HG03520 (cell line): ENCODE data around the gene NLRP12.
"Not testable (repeated sequence)": the region's sequence is repeated elsewhere in the genome, so short reads cannot be mapped to it uniquely, and the experiment has no call there.

Source experiments
- ATAC-seq: cut with Tn5 transposase; IDR thresholded peaks from one replicate; pipeline ENCODE4 v1.9.1; 2021; ENCODE audit warnings: mild to moderate bottlenecking, moderate library complexity; ENCODE audit not compliant: unreplicated experiment

Gene NLRP12, protein sequence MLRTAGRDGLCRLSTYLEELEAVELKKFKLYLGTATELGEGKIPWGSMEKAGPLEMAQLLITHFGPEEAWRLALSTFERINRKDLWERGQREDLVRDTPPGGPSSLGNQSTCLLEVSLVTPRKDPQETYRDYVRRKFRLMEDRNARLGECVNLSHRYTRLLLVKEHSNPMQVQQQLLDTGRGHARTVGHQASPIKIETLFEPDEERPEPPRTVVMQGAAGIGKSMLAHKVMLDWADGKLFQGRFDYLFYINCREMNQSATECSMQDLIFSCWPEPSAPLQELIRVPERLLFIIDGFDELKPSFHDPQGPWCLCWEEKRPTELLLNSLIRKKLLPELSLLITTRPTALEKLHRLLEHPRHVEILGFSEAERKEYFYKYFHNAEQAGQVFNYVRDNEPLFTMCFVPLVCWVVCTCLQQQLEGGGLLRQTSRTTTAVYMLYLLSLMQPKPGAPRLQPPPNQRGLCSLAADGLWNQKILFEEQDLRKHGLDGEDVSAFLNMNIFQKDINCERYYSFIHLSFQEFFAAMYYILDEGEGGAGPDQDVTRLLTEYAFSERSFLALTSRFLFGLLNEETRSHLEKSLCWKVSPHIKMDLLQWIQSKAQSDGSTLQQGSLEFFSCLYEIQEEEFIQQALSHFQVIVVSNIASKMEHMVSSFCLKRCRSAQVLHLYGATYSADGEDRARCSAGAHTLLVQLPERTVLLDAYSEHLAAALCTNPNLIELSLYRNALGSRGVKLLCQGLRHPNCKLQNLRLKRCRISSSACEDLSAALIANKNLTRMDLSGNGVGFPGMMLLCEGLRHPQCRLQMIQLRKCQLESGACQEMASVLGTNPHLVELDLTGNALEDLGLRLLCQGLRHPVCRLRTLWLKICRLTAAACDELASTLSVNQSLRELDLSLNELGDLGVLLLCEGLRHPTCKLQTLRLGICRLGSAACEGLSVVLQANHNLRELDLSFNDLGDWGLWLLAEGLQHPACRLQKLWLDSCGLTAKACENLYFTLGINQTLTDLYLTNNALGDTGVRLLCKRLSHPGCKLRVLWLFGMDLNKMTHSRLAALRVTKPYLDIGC

DNA sequence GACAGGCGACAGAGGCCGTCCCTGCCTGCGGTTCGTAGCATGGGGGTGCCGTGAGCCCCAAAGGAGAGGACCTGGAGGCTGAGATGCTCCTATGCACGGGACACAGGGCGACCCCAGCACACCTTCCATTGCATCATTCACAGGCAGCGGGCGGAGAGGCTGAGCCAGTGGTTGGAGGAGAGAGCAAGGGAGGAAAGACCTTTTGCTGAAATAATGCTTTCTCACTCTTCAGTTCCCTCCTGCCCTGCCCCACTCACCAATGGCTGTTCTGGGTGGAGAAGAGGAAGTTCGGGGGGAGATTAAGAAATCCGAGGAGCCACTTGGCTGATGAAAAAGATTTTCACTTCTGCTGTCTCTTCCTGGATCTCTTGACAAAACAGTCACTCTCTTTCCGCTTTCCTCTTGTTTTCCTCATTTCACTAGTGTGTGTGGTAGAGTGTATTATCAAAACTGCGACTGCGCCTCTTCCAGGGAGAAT is at the start of gene NLRP12:
NLRP12 (minus strand) TSS at position 181 of the 478 bp plus-strand sequence; CDS start at position 41, 140 bp downstream.
- no peak for ATAC-seq

DNA sequence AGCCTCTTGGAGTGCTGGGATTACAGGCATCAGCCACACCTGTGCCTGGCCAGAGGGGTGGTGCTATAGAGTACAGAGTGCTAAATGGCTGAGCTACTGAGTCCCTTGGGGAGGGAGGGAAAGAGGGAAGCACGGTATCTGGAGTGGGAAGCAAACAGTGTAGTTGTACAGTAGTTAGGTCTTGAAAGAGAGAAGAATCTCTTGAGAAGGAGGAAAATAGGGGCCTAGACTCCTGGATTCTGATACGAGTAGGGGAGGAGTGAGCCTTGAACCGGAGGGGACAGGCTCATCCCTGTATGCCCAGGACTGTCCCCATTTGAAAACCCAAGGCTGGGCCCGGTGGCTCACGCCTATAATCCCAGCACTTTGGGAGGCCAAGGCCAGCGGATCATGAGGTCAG is 48.6 kb upstream of the NLRP12 start:
- no peak for ATAC-seq

GRCh38 chr19:53871454-53871853 is 47.3 kb upstream of the NLRP12 start:
- ATAC-seq: no peak

GRCh38 chr19:53870485-53870844 is 46.4 kb upstream of the NLRP12 start:
- ATAC-seq: no peak

DNA sequence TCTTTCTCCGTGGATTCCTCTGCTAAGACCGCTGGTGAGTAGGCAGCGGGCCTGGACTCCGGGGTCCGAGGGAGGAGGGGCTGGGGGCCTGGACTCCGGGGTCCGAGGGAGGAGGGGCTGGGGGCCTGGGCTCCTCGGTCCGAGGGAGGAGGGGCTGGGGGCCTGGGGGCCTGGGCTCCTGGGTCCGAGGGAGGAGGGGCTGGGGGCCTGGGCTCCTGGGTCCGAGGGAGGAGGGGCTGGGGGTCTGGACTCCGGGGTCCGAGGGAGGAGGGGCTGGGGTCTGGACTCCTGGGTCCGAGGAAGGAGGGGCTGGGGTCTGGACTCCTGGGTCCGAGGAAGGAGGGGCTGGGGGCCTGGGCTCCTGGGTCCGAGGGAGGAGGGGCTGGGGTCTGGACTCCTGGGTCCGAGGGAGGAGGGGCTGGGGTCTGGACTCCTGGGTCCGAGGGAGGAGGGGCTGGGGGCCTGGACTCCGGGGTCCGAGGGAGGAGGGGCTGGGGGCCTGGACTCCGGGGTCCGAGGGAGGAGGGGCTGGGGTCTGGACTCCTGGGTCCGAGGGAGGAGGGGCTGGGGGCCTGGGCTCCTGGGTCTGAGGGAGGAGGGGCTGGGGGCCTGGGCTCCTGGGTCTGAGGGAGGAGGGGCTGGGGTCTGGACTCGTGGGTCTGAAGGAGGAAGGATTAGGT is 45.8 kb upstream of the NLRP12 start:
- not testable (repeated sequence) for ATAC-seq

- peak; percentile 29 for ATAC-seq
These were observed 45.0 kb upstream of the NLRP12 start for GRCh38 chr19:53868892-53869804.

DNA sequence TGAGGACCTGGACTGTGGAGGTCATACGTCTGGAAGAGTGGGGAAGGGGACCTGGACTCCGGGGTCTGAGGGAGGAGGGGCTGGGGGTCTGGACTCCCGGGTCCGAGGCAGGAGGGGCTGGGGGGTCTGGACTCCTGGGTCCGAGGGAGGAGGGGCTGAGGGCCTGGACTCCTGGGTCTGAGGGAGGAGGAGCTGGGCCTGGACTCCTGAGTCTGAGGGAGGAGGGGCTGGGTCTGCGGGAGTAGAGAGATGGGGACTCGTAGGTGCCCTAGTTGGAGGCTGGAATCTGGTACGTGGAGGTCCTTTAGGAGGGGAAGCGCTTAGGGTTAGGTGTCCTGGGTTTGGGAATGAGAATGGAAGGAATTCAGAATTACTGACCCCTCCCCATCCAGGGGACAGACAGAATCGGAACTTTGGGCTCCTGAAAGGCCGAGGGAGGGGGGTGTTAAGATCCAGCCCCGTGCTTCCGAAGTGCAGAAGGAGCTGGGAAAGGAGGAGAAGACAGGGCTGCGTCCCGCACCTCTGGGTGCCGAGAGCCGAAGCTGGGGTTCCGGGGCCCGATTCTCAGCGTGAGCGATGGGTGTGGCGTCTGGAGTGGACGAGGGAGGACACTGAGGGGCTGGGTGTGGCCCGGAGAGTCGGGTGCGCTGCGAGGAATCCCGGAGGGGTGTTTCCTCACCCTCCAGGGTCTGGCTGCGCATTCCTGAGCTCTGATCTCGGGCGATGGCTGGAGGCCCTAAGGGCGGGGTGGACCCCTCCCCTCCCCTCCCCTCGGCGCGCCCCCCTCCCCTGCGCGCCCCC is 44.2 kb upstream of the NLRP12 start:
- ATAC-seq: no peak

DNA sequence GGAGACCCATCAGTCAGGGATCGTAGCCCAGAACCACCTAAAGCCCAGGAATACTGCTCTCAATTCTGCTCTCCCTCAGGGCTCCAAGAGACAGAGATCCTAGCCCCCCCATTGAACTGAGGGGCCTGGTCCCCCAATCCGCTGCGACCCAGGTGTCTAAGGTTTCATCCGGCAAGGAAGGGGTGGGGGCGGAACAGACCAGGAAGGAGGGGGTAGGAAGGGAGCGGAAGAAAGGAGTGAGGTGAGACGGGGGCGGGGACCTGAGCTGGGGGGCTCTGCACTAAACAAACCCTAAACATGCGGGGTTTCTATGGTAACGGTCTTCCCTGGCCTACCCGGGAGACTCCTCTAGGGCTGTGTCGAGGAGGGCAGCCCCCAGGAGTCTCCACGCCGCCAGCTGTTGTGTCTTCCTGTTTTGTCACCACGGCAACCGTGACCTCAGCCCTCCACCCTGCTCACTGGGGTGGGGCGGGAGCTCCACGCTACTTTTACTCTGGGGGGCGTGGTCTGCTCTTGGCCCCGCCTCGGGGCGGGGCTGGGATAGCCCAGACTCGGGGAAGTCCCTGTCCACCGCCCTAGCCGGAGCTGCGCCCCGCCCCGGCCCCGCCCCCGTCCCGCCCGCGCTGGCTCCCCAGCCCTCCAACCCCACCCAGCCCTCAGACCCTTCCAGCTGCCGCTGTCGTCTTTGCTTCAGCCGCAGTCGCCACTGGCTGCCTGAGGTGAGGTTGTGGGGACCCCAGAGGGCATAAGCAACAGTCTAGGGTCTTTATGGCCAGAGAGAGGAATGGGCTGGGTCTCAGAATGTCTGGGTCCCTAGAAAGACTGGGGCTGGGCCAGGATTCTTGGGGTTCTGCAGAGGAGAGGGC is 43.3 kb upstream of the NLRP12 start, which contains the start of gene MYADM:
MYADM (plus strand) TSS at position 659 of the 866 bp plus-strand sequence. CDS start 5,647 bp downstream, outside the sequence.
- peak; percentile 64 for ATAC-seq

GRCh38 chr19:53866865-53867224 is 42.7 kb upstream of the NLRP12 start:
- no peak for ATAC-seq

GRCh38 chr19:53865918-53866864 is 42.1 kb upstream of the NLRP12 start:
- no peak for ATAC-seq

- no peak for ATAC-seq
These were observed 41.4 kb upstream of the NLRP12 start for GRCh38 chr19:53865523-53865917.

DNA sequence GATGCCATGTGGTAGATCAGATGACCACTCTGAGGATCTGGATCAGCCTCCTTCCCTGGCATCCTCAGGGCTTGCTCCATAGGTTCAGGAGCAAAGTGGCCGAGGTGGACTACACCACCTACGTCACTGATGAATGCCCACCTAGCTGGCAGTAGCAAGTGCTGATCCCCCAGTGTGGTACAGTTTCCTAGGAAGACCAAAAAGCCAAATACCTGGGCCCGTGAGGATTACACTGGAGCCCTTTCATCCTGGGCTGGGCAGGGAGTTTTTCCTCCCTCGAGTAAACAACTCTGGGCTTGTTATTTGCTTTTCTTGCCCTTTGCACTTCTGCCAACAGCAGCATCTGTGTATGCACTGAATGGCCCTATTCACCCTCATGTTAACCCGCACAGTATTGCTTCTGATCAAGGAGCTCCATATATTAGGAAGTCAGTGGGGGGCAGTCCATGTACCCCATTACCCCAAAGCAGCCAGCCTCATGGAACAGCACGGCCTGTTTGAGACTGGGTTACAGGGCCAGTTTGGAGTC is 40.3 kb upstream of the NLRP12 start:
- no peak for ATAC-seq

DNA sequence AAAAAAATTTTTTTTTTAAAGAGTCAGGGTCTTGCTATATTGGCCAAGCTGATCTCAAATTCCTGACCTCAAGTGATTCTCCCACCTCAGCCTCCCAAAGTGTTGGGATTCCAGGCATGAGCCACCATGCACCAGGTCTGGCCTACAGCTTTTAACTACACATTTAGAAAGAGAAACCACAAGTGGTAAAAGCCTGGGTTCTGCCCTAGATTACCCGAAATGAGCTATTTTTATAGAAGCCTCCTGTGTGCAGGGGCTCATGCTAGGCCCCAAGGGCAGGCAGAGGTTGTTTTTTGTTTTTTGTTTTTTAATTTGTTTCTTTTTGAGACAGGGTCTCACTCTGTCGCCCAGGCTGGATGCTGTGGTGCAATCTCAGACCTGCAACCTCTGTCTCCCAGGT is 29.6 kb upstream of the NLRP12 start:
- ATAC-seq: no peak

DNA sequence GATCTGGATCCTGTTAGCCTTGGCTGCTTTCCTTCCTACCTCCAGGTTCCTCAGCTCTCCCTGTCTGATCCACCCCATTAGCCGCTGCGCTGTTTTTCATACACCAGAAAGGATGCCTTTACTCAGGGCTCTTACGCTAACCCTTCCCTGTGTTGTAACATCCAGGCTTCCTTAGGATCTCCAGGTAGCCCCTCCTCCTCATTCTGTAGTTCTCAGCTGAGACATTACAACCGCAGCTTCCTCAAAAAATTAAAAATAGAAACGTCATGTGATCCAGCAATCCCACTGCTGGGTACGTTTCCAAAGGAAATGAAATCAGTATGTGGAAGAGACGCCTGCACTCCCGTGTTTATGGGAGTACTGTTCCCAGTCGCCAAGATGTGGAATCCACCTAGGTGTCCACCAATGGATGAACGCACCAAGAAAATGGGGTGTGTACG is 25.1 kb upstream of the NLRP12 start:
- ATAC-seq: no peak

- ATAC-seq: no peak
These were observed 23.4 kb upstream of the NLRP12 start for GRCh38 chr19:53847555-53847954.

DNA sequence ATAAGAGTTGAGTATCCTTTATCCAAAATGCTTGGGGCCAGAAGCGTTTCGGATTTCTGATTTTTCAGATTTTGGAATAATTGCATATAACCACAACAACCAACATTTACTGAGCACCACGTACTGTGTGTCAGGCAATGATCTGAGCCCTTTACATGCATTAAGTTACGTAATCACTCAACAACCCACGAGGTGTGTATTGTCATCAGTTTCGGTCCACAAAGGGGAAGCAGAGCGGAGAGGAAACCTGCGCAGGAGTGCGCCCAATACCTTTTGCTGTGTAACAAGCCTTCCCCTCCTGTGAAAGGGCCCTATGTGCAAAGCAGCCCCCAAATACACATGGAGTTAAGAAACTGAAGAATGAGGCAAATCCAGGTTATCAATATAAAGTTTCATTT is 20.7 kb upstream of the NLRP12 start:
- no peak for ATAC-seq

DNA sequence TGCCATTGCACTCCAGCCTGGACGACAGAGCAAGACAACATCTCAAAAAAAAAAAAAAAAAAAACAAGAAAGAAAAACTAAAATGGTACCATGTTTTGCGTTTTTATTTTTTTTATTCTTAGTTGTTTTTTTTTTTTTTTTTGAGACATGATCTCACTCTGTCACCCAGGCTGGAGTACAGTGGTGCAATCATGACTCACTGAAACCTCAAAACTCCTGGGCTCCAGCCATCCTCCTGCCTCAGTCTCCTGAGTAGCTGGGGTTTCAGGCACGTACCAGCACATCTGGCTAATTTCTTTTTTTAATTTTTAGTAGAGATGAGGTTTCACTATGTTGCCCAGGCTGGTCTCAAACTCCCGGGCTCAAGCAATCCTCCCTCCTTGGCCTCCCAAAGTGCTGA is 16.8 kb upstream of the NLRP12 start:
- ATAC-seq: not testable (repeated sequence)
